Peyer's patch (tissue), 4 donors: Measurements from ENCODE around the gene TOX2.

Source experiments
- CTCF ChIP-seq, 6 experiments: fragments of 450-650 bp in 4 of 6; fragments of 200-600 bp in 2 of 6; sonication (generic) in 1 of 6; IDR thresholded peaks; one replicate each; pipeline ENCODE4 v1.5.1; 2017 to 2019; ENCODE audit warnings: antibody characterized with exemption in 6 of 6, mild to moderate bottlenecking in 3 of 6, moderate library complexity in 1 of 6
- POLR2A ChIP-seq, 2 donors: fragments of 450-650 bp; IDR thresholded peaks; one replicate each; pipeline ENCODE4 v1.5.1; 2017; ENCODE audit warnings: antibody characterized with exemption in 2 of 2, mild to moderate bottlenecking in 2 of 2, moderate library complexity in 2 of 2

DNA sequence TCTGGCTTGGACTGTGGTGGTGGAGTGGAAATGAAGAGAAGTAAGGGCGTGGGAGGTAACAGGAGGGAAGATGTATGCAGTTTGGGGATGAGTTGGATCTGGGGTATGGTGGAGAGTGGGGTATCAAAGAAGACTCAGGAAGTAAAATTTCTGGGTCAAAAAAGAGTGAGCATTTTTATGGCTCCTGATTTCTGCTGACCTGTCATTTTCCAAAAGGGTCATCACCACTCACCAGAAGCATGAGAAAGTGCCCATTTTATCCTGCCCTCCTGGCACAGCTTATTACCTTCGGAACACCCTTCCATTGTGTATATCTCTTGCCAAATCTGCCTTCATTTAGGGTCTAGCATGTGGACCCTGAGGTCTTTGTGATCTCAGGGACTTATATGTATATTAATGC, 17.3 kb downstream of the TOX2 start:
- TF ChIP-seq CTCF (IDR thresholded peaks at IDR 0.05) (no peak), POLR2A (IDR thresholded peaks at IDR 0.05) (no peak)
